ENCODE measurements around the gene MYADML2. TPM values are rescaled to one million over a fixed set of nuclear protein-coding genes. Genes with fewer than 3 reads are reported as not detected.

Gene MYADML2
- total and polyA plus RNA-seq, 10 donors = not detected

- peaks cover 0 to 69% (median 17%) of the 10 kb centered on the region in 6 donors for H3K36me3 ChIP-seq
- no peak for TF ChIP-seq POLR2AphosphoS5 (IDR thresholded peaks at IDR 0.05)
- TF ChIP-seq CTCF (IDR thresholded peaks at IDR 0.05 in 8 of 11, conservative IDR thresholded peaks at IDR 0.05 in 3 of 11) = no peak
- no peak for TF ChIP-seq POLR2A (IDR thresholded peaks at IDR 0.05)
Measured at GRCh38 chr17:81980707-81981343, 33.8 kb upstream of the MYADML2 start.

GRCh38 chr17:81980122-81980521, 33.1 kb upstream of the MYADML2 start:
- no peak for DNase-seq
- H3K27me3 ChIP-seq (replicated peaks in 1 of 7) = no peaks in the 10 kb centered on the region
- intact Hi-C loops (cut with DNase I; ENCODE audit: low total_unique reads) = no loop called here
- no peak for TF ChIP-seq POLR2A (IDR thresholded peaks at IDR 0.05)
- TF ChIP-seq CTCF (IDR thresholded peaks at IDR 0.05 in 8 of 11, conservative IDR thresholded peaks at IDR 0.05 in 3 of 11) = no peak
- TF ChIP-seq POLR2AphosphoS5 (IDR thresholded peaks at IDR 0.05) = no peak
- 86 to 98% (median 90%) methylated on average over 4 of the region's 4 CpGs for WGBS, 5 donors
- peaks cover 7 to 66% (median 30%) of the 10 kb centered on the region in 6 donors for H3K4me1 ChIP-seq
- H3K27ac ChIP-seq = no peak overlapping the region
- no peak overlapping the region for H3K4me3 ChIP-seq
- no peaks in the 10 kb centered on the region for H3K9me3 ChIP-seq
- H3K36me3 ChIP-seq = peaks cover 0 to 62% (median 11%) of the 10 kb centered on the region in 6 donors

More at GRCh38 chr17:81980707-81981343, 33.8 kb upstream of the MYADML2 start:
- 48 to 69% (median 58%) methylated on average over 9 of the region's 9 CpGs for WGBS, 5 donors
- DNase-seq = no peak
- intact Hi-C loops (cut with DNase I; ENCODE audit: low total_unique reads) = no loop called here
- no peak overlapping the region for H3K4me3 ChIP-seq
- H3K27ac ChIP-seq = no peak overlapping the region
- H3K27me3 ChIP-seq (replicated peaks in 1 of 7) = no peaks in the 10 kb centered on the region
- no peaks in the 10 kb centered on the region for H3K9me3 ChIP-seq
- peaks cover 7 to 66% (median 30%) of the 10 kb centered on the region in 6 donors for H3K4me1 ChIP-seq

GRCh38 chr17:81978524-81979298, 31.7 kb upstream of the MYADML2 start:
- DNase-seq = no peak
- Histone ChIP-seq H3K4me3 (peak overlapping the region in 7 of 8 donors; percentile 90 to 97 (median 93)), H3K27me3 (replicated peaks in 1 of 7) (no peaks in the 10 kb centered on the region)

More at GRCh38 chr17:81978524-81979298, 31.7 kb upstream of the MYADML2 start:
- WGBS, 5 donors = 86 to 92% (median 90%) methylated on average over 25 to 27 of the region's 27 CpGs
- TF ChIP-seq POLR2AphosphoS5 (IDR thresholded peaks at IDR 0.05) (no peak), POLR2A (IDR thresholded peaks at IDR 0.05) (no peak), CTCF (IDR thresholded peaks at IDR 0.05 in 8 of 11, conservative IDR thresholded peaks at IDR 0.05 in 3 of 11) (no peak)
- intact Hi-C loops (cut with DNase I; ENCODE audit: low total_unique reads) = no loop called here
- peaks cover 7 to 62% (median 30%) of the 10 kb centered on the region in 6 donors for H3K4me1 ChIP-seq
- peaks cover 0 to 3% (median 0%) of the 10 kb centered on the region in 8 donors for H3K9me3 ChIP-seq
- peak overlapping the region in 1 of 8 donors; percentile 98 for H3K27ac ChIP-seq
- H3K36me3 ChIP-seq = peaks cover 0 to 48% (median 3%) of the 10 kb centered on the region in 6 donors
